ENCODE results near the gene FTHL17. TPM values are rescaled to one million over a fixed set of nuclear protein-coding genes. Genes with fewer than 3 reads are reported as not detected.

Gene FTHL17
- total RNA-seq, 2 donors from 2014 or later: not detected

- TF ChIP-seq CTCF (IDR thresholded peaks at IDR 0.05): no peak
- no peaks in the 10 kb centered on the region for H3K27me3 ChIP-seq (replicated peaks; ENCODE audit: insufficient read depth)
- H3K4me3 ChIP-seq: no peak overlapping the region
- no peaks in the 10 kb centered on the region for H3K36me3 ChIP-seq
- H3K4me1 ChIP-seq (ENCODE audit: control insufficient read depth in 1 of 2, low read depth in 2 of 2): no peaks in the 10 kb centered on the region
- H3K9me3 ChIP-seq: no peaks in the 10 kb centered on the region
- H3K27ac ChIP-seq: no peak overlapping the region
- no peak for DNase-seq (ENCODE audit: low spot score)
- ATAC-seq (ENCODE audit: insufficient number of reproducible peaks, low FRiP score, low read depth): no peak
These were observed 8.7 kb downstream of the FTHL17 start for GRCh38 chrX:31063114-31063513.

GRCh38 chrX:31061091-31061490 lies 10.8 kb downstream of the FTHL17 start:
- no peak overlapping the region for H3K4me3 ChIP-seq
- H3K4me1 ChIP-seq (ENCODE audit: control insufficient read depth in 1 of 2, low read depth in 2 of 2): no peaks in the 10 kb centered on the region
- H3K36me3 ChIP-seq: no peaks in the 10 kb centered on the region
- TF ChIP-seq CTCF (IDR thresholded peaks at IDR 0.05): no peak
- H3K27ac ChIP-seq: no peak overlapping the region
- no peaks in the 10 kb centered on the region for H3K9me3 ChIP-seq
- DNase-seq (ENCODE audit: low spot score) (no peak), ATAC-seq (ENCODE audit: insufficient number of reproducible peaks, low FRiP score, low read depth) (no peak)
- H3K27me3 ChIP-seq (replicated peaks; ENCODE audit: insufficient read depth): no peaks in the 10 kb centered on the region

- no peaks in the 10 kb centered on the region for H3K36me3 ChIP-seq
- no peaks in the 10 kb centered on the region for H3K9me3 ChIP-seq
- no peak overlapping the region for H3K4me3 ChIP-seq
- H3K27me3 ChIP-seq (replicated peaks; ENCODE audit: insufficient read depth): no peaks in the 10 kb centered on the region
- ATAC-seq (ENCODE audit: insufficient number of reproducible peaks, low FRiP score, low read depth) (no peak), DNase-seq (ENCODE audit: low spot score) (no peak)
- H3K27ac ChIP-seq: no peak overlapping the region
- TF ChIP-seq CTCF (IDR thresholded peaks at IDR 0.05): no peak
- no peaks in the 10 kb centered on the region for H3K4me1 ChIP-seq (ENCODE audit: control insufficient read depth in 1 of 2, low read depth in 2 of 2)
These were observed 11.8 kb downstream of the FTHL17 start for GRCh38 chrX:31060016-31060415.

- ATAC-seq (ENCODE audit: insufficient number of reproducible peaks, low FRiP score, low read depth) (no peak), DNase-seq (ENCODE audit: low spot score) (no peak)
- H3K27me3 ChIP-seq (replicated peaks; ENCODE audit: insufficient read depth): no peaks in the 10 kb centered on the region
- no peaks in the 10 kb centered on the region for H3K4me1 ChIP-seq (ENCODE audit: control insufficient read depth in 1 of 2, low read depth in 2 of 2)
- TF ChIP-seq CTCF (IDR thresholded peaks at IDR 0.05): no peak
- no peaks in the 10 kb centered on the region for H3K9me3 ChIP-seq
- H3K4me3 ChIP-seq: no peak overlapping the region
- H3K27ac ChIP-seq: no peak overlapping the region
- H3K36me3 ChIP-seq: no peaks in the 10 kb centered on the region
These were observed 13.6 kb downstream of the FTHL17 start for GRCh38 chrX:31058284-31058683.

GRCh38 chrX:31057691-31058090 lies 14.2 kb downstream of the FTHL17 start:
- H3K4me3 ChIP-seq: no peak overlapping the region
- no peaks in the 10 kb centered on the region for H3K27me3 ChIP-seq (replicated peaks; ENCODE audit: insufficient read depth)
- no peak overlapping the region for H3K27ac ChIP-seq
- ATAC-seq (ENCODE audit: insufficient number of reproducible peaks, low FRiP score, low read depth) (no peak), DNase-seq (ENCODE audit: low spot score) (no peak)
- no peaks in the 10 kb centered on the region for H3K36me3 ChIP-seq
- H3K9me3 ChIP-seq: no peaks in the 10 kb centered on the region
- H3K4me1 ChIP-seq (ENCODE audit: control insufficient read depth in 1 of 2, low read depth in 2 of 2): no peaks in the 10 kb centered on the region
- no peak for TF ChIP-seq CTCF (IDR thresholded peaks at IDR 0.05)
